ENCODE data around the gene OR4D11.

- TF ChIP-seq CTCF (optimal IDR thresholded peaks at IDR 0.05 in 1 of 3, IDR thresholded peaks at IDR 0.05 in 1 of 3, conservative IDR thresholded peaks at IDR 0.05 in 1 of 3; ENCODE audit: extremely low read depth in 1 of 3, insufficient read depth in 2 of 3, low read length in 3 of 3) = no peak
- no peak for TF ChIP-seq EZH2 (IDR thresholded peaks at IDR 0.05; ENCODE audit: low read length)
Measured at GRCh38 chr11:59523541-59523940, 20.2 kb downstream of the OR4D11 start.

Measured in keratinocyte (primary cell).